Fibroblast of skin of abdomen (primary cell): ENCODE data around the gene ARHGAP32.
A peak's percentile ranks its signal among the peaks of the same experiment; 100 is the strongest.

Source experiments
- DNase-seq: peaks from one replicate; pipeline ENCODE4 v3.0.0-alpha.2; 2013

The ARHGAP32 gene

GRCh38 chr11:128949791-128950454 is 242.2 kb downstream of the ARHGAP32 start:
- no peak for DNase-seq

GRCh38 chr11:128948583-128948982 is 243.5 kb downstream of the ARHGAP32 start:
- no peak for DNase-seq

- no peak for DNase-seq
Observed at GRCh38 chr11:128947773-128948172, 244.4 kb downstream of the ARHGAP32 start.

DNA sequence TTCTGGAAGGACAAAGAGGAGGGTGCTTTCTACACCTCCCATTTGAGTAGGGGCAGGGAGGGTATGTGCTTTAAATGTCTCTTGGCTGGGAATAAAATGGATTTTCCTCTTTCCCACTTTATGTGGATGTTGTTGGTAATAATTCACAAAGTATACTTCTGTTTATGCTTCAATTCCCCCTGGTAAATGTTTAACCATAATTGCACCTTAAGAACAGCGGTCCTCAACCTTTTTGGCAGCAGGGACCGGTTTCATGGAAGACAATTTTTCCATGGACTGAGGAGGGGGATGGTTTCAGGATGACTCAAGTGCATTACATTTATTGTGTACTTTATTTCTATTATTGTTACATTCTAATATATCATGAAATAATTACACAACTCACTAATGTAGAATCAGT is 245.5 kb downstream of the ARHGAP32 start:
- DNase-seq: no peak

GRCh38 chr11:128943428-128943976 is 248.6 kb downstream of the ARHGAP32 start:
- DNase-seq: no peak

GRCh38 chr11:128942817-128943427 is 249.2 kb downstream of the ARHGAP32 start, which contains the start of gene TP53AIP1:
TSS of gene TP53AIP1 (minus strand) at chr11:128942871. CDS start at chr11:128937818, 5,053 bp downstream.
- DNase-seq: peak; percentile 10

DNA sequence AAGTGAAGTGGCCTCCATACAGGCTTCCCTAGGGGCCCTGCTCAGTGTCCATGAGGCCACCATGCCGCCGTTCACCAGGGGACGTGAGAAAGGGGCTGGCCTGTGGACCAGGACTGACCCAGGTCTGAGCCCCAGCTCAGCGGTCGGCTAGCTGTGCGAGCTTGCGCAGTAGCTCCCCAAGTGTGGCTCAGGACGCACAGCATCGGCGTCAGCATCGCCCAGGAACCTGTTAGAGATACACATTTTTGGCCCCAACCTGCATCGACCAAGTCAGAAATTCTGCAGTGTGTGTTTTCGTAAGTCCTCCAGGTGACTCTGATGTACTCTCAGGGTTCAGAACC is 249.9 kb downstream of the ARHGAP32 start:
- DNase-seq: no peak

DNA sequence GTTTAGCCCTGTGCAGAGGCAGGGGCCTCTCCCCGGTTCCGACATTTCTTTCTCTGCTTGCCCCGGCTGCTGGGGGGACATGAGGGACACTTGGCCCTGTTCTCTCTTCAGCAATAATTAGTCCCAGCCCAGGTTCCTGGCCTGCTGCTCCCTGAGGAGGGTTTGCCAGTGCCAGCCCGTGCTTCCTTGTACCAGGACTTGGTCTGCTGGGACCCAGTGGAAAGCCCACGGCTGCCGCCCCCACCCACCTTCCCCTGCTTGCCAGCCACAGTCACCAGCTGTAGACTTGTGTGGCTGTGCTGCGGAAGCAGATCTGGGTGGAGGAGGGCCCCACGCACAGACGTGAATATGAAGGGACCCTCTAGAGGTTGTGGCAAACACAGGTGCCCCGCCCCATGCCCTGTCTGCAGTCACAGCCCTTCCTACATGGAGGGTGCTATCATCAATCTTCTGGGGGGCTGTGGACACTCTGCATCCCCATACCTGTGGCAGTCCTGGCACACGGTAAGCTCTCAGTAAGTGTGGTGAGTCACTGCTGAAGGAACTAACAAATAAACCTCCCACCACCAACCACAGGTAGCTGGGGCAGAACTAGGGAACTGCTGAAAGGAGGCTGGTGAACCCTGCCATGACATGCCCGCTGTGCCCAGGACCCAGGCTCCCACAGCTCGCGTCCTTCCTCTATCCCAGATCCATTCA is 250.4 kb downstream of the ARHGAP32 start:
- DNase-seq: no peak

DNA sequence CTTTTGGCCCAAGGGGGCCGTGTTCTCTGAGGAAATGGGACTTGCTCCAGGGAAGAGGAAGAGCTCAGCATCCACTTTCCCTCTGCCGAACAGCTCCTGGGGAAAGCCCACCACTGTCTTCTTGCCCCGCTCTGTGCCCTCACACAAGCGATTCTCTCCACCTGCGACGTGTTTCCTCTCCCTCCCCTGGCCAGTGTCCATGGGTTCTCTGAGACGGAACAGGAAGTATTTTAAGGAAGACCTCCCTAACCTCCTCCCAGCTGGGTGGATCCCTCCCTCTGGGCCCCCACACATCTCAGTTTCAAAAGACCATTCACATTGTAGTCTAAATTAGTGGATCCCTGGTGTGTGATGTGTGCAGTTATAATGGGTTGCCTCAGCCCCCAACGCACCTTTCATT is 251.0 kb downstream of the ARHGAP32 start:
- no peak for DNase-seq

GRCh38 chr11:128940603-128941002 is 251.5 kb downstream of the ARHGAP32 start:
- DNase-seq: no peak

DNA sequence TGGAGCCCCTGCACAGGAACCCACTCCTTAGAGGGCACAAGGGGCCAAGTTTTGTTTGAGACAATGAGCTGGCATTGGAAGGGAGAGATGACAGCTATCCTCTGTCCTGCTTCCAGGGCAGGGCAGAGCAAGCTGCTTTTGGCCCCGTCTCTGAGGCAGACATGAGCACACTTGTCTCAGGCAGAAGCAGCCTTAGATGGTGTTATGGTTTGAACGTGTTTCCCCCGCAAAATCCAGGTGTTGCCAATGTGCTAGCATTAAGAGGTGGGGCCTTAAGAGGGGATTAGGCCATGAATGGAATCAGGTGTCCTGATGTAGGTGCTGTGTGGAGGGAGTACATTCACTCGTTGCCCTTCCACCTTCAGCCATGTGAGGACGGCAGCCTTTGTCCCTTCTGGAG is 252.0 kb downstream of the ARHGAP32 start:
- no peak for DNase-seq

DNA sequence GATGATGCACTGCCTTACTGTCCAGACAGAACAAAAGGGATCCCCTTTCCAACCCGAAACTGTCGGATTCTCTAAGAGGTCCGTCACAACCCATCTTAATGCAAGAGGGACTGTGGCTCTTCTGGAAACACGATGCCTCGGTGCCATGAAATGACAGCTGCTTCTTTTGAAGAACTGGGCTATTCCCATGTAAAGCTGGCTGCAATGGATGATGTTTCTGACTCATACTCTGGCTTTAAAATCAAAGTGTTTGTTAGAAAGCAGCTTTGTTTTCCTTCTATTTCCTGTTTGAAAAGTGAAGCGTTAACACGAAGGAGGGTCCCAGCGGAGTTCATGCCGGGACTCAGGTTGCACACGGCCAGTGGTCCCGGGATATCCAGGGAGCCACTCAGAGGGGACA is 252.5 kb downstream of the ARHGAP32 start:
- no peak for DNase-seq

- no peak for DNase-seq
Observed at GRCh38 chr11:128938156-128938885, 253.8 kb downstream of the ARHGAP32 start.

- DNase-seq: no peak
Observed at GRCh38 chr11:128937480-128937879, 254.6 kb downstream of the ARHGAP32 start.

DNA sequence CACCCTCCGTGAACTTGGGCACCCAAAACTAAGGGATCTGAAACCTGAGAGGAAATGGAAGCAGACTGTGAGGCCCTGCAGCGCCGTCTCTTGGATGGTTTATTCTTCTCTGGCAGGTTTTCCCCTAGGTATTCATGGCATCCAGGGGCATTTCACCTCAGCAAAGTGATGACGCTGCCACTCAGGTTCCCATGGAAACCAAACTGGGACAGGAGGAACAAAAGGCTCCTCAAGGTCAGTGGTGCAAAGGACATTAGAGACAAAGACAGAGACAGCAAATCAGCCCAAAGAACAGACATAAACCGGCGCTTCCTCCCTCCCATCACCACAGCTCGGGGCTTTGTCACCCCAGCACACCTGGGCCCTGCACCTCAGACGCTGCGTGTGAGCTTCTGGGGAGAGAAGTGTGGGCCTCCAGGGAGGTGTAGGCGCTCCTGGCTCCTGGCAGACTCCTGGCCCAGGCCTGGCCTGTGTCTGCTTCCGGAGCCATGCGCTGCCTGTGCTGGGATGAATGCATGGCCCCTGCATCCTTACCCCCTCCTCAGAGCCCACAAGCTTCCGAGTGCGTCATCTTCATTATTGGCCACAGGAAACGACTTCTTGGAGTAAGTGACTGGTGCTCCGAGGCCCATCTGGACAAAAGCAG is 255.4 kb downstream of the ARHGAP32 start:
- DNase-seq: no peak

DNA sequence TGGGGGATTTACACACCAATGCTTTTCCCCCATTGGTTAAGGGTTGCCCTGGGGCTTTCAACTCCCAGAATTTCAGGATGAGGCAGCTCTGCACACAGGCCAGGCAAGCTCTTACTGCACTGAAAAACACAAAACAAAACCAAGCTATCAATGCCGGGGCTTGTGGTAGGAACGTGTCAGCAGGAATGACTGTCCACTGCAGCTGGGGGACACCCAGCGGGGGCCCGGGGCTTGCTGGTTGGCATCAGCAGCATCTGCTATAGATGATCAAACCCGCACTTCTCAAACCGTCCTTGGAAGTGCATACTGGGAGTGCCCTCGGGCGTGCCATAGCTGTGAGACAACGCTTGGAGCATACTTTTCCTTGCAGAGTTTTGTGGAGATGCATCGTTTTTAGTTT is 257.2 kb downstream of the ARHGAP32 start:
- no peak for DNase-seq

- DNase-seq: no peak
Observed at GRCh38 chr11:128934351-128934750, 257.8 kb downstream of the ARHGAP32 start.

- DNase-seq: no peak
Observed at GRCh38 chr11:128933481-128934178, 258.5 kb downstream of the ARHGAP32 start.

DNA sequence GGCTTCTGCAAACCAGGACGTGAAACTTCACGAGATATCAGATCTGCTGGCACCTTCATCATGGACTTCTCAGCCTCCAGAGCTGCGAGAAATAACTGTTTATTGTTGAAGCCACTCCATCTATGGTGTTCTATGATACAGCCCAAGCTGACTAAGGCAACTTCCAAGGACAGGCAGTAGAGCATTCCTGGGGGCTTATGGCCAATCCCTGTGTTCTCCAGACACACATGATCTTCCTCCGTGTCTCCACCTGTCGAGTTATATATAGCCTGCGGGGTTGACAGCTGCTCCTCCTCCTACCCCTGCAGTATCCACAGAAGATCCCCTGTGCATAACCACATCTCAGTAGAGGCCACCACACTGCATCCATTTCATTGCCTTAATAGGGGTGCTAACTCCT is 260.5 kb downstream of the ARHGAP32 start:
- no peak for DNase-seq

DNA sequence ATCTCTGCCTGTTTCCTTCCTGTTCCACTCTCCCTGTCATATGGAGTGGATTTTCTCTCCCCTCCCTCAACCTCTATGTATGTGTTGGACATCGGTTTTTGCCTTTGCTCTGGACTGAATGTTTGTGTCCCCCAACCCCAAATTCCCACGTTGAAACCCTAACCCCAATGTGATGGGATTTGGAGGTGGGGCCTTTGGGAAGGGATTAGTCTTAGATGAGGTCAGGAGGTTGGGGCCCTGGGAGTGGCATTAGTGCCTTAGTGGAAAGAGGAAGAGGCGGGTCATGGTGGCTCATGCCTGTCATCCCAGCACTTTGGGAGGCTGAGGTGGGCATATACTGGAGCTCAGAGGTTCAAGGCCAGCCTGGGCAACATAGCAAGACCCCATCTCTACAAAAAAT is 261.1 kb downstream of the ARHGAP32 start:
- no peak for DNase-seq

DNA sequence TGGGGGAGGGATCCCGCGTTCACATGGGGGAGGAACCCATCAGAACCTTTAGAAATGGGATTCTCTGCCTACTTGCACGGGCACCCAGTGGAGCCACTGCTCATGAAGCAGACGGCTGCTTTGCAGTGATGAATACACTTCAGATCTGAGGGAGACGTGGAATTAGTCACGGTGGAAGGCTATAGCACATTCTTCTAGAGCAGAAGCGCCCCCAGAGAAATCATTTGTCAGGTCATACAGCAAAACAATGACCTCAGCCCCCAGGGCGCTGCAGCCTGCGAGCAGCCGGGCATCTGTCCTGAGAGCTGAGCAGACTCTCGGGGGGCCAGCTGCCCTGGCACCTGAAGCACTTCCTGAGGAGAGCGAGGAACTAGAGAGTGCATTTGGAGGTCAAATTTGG is 262.1 kb downstream of the ARHGAP32 start:
- peak; percentile 77 for DNase-seq

- DNase-seq: no peak
Observed at GRCh38 chr11:128929468-128929867, 262.7 kb downstream of the ARHGAP32 start.
